Mesendoderm (in vitro differentiated cells): ENCODE data around the gene COMMD1.

ENCODE experiments used
- DNase-seq: peaks from one replicate; pipeline ENCODE4 v3.0.0; 2013
- H2AK5ac ChIP-seq: 2 replicates; pipeline ENCODE4 v1.6.1; 2013; ENCODE audit warnings: low read length, inconsistent platforms
- H2BK120ac ChIP-seq: 2 replicates; pipeline ENCODE4 v1.6.1; 2013; ENCODE audit warnings: low read depth, mild to moderate bottlenecking, low read length, moderate library complexity, mixed read lengths
- H2BK15ac ChIP-seq: replicated peaks from 2 replicates; pipeline ENCODE4 v1.6.1; 2013; ENCODE audit warnings: low read depth, mild to moderate bottlenecking, moderate library complexity
- H2BK5ac ChIP-seq: 2 replicates; pipeline ENCODE4 v1.6.1; 2013; ENCODE audit warnings: low read length, inconsistent platforms
- H3K18ac ChIP-seq: 2 replicates; pipeline ENCODE4 v1.6.1; 2013; ENCODE audit warnings: mild to moderate bottlenecking, low read length, mixed read lengths
- H3K23ac ChIP-seq: one replicate; pipeline ENCODE4 v1.6.1; 2013; ENCODE audit warnings: low read length
- H3K27ac ChIP-seq: 2 replicates; pipeline ENCODE4 v1.5.1; 2013; ENCODE audit warnings: low read depth, mild to moderate bottlenecking, inconsistent platforms, low read length, moderate library complexity
- H3K27me3 ChIP-seq: 2 replicates; pipeline ENCODE4 v1.6.1; 2013; ENCODE audit warnings: low read length, control low read depth, mild to moderate bottlenecking, inconsistent platforms; ENCODE audit not compliant: insufficient read depth, poor library complexity
- H3K36me3 ChIP-seq: 2 replicates; pipeline ENCODE4 v1.6.1; 2013; ENCODE audit warnings: low read length, inconsistent platforms; ENCODE audit not compliant: control insufficient read depth, insufficient read depth
- H3K4ac ChIP-seq: one replicate; pipeline ENCODE4 v1.6.1; 2013; ENCODE audit warnings: low read depth, mild to moderate bottlenecking, low read length, moderate library complexity
- H3K4me1 ChIP-seq: 2 replicates; pipeline ENCODE4 v1.6.1; 2013; ENCODE audit warnings: low read depth, low read length, inconsistent platforms; ENCODE audit not compliant: control insufficient read depth
- H3K4me2 ChIP-seq: 2 replicates; pipeline ENCODE4 v1.6.1; 2013; ENCODE audit warnings: low read length
- H3K4me3 ChIP-seq: 2 replicates; pipeline ENCODE4 v1.5.1; 2013; ENCODE audit warnings: mild to moderate bottlenecking, low read length
- H3K56ac ChIP-seq: one replicate; pipeline ENCODE4 v1.6.1; 2013; ENCODE audit warnings: low read length
- H3K79me1 ChIP-seq: 2 replicates; pipeline ENCODE4 v1.6.1; 2013; ENCODE audit warnings: low read length, inconsistent platforms
- H3K79me2 ChIP-seq: 2 replicates; pipeline ENCODE4 v1.6.1; 2013; ENCODE audit warnings: mild to moderate bottlenecking, low read length; ENCODE audit not compliant: control insufficient read depth, insufficient read depth
- H3K9ac ChIP-seq: 2 replicates; pipeline ENCODE4 v1.6.1; 2013; ENCODE audit warnings: low read length, inconsistent platforms
- H4K5ac ChIP-seq: one replicate; pipeline ENCODE4 v1.6.1; 2013; ENCODE audit warnings: low read length
- H4K8ac ChIP-seq: one replicate; pipeline ENCODE4 v1.6.1; 2013; ENCODE audit warnings: low read depth, mild to moderate bottlenecking, control low read depth, low read length, moderate library complexity
- WGBS: extraction: QIAGEN DNeasy Blood & Tissue Kit; methylation state at CpG from one replicate; pipeline ENCODE4 v1.1.7; 2013; ENCODE audit warnings: low lambda C conversion rate, missing lambda C conversion rate; ENCODE audit not compliant: insufficient coverage; ENCODE audit errors: extremely low coverage; 5-methylcytosine and 5-hydroxymethylcytosine counted together

The COMMD1 gene

DNA sequence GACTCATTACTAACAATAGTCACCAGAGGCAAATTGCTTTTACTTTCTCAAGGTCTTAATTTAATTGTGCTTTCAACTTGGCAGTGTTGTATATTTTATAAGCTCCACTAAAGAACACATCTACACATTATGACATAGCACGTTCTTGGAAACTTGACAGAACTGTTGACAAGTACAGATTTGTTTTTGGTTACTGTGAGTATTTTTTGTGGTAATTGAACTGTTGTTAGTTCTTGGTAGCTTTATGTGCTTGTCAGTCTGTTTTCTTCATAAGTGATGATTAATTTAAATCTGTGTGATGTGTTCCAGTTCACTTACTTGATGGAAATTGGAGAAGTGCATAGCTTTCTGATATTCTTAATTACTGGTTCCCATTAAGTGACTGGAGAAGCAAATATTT is 63.9 kb downstream of the COMMD1 start:
- Histone ChIP-seq H4K5ac (no peak overlapping the region), H3K23ac (no peak overlapping the region), H2AK5ac (no peak overlapping the region), H3K4me1 (peaks cover 2% of the 10 kb centered on the region), H2BK5ac (no peak overlapping the region), H3K18ac (no peak overlapping the region), H2BK15ac (no peak overlapping the region), H3K36me3 (no peaks in the 10 kb centered on the region), H3K4ac (no peak overlapping the region), H3K56ac (no peak overlapping the region), H3K9ac (no peak overlapping the region), H2BK120ac (no peak overlapping the region), H3K4me3 (no peak overlapping the region), H4K8ac (no peak overlapping the region), H3K79me2 (no peaks in the 10 kb centered on the region), H3K27ac (no peak overlapping the region), H3K4me2 (no peak overlapping the region), H3K27me3 (no peaks in the 10 kb centered on the region), H3K79me1 (no peaks in the 10 kb centered on the region)
- no peak for DNase-seq
- WGBS = no CpG with 5 or more reads among the region's 1 CpG

DNA sequence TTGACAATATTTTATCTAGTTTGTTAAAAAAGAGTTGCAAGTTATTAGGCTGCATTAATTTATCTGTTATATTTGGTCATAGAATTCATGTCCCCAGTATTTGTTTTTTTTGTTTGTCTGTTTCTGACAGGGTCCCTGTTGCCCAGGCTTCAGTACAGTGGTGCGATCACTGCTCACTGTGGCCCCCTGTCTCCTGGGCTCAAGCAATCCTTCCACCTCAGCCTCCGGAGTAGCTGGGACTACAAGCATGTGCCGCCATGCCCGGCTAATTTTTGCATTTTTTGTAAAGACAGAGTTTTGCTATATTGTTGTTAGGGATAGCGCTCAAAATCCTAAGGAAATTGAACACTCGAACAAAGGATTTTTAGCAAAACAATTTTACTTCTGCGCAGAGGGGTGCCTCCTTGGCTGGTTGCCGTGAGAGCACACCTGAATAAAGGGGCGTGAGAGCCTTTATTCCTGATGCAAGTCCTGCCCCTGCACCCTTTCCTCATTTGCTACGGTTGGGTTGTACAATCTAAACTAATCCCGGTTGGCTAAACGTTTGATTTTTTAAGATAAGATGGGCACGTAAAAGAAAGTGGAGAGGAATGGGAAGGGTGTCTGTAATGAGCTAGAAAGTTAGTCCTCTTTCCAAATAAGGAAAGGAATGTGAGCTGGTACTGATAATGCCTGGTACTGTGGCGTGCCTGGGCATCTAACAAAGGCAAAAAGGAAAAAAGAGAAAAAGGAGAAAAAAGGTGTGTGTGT is 65.5 kb downstream of the COMMD1 start:
- Histone ChIP-seq H3K79me2 (no peaks in the 10 kb centered on the region), H3K27me3 (no peaks in the 10 kb centered on the region), H3K23ac (no peak overlapping the region), H3K79me1 (no peaks in the 10 kb centered on the region), H3K56ac (peak overlapping the region; percentile 42), H2AK5ac (no peak overlapping the region), H2BK5ac (no peak overlapping the region), H4K8ac (no peak overlapping the region), H3K4ac (no peak overlapping the region), H3K4me3 (no peak overlapping the region), H3K4me2 (peak overlapping the region; percentile 31), H2BK15ac (no peak overlapping the region), H3K18ac (no peak overlapping the region), H3K4me1 (peaks cover 2% of the 10 kb centered on the region), H3K9ac (peak overlapping the region; percentile 36), H3K36me3 (no peaks in the 10 kb centered on the region), H3K27ac (no peak overlapping the region), H4K5ac (no peak overlapping the region), H2BK120ac (no peak overlapping the region)
- no CpG with 5 or more reads among the region's 14 CpGs for WGBS
- DNase-seq = peak; percentile 68

DNA sequence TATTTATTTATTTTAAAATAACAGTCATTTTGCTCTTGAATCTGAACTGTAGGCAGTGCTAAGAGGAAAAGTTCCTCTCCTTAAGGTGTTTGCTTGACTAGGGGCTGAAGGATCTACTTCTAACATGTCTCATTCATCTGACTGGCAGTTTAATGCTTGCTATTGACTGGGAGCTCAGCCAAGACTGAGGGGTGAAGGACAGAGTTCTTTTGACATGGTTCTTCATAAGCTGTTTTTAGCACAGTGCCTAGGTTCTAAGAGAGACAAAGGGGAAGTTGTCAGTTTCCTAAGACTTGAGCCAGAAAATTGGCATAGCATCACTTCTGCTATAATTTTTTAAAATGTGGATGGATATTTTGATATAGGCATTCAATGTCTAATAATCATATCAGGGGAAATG is 73.0 kb downstream of the COMMD1 start:
- no peak overlapping the region for H2BK15ac ChIP-seq
- H3K23ac ChIP-seq = no peak overlapping the region
- H3K18ac ChIP-seq = no peak overlapping the region
- H3K56ac ChIP-seq = no peak overlapping the region
- H3K4ac ChIP-seq = no peak overlapping the region
- no peak for DNase-seq
- no peak overlapping the region for H3K9ac ChIP-seq
- no peaks in the 10 kb centered on the region for H3K36me3 ChIP-seq
- H4K8ac ChIP-seq = no peak overlapping the region
- H4K5ac ChIP-seq = no peak overlapping the region
- no peaks in the 10 kb centered on the region for H3K27me3 ChIP-seq
- H3K79me2 ChIP-seq = no peaks in the 10 kb centered on the region
- H3K27ac ChIP-seq = no peak overlapping the region
- H2AK5ac ChIP-seq = no peak overlapping the region
- H2BK5ac ChIP-seq = no peak overlapping the region
- no peak overlapping the region for H3K4me2 ChIP-seq
- H3K79me1 ChIP-seq = no peaks in the 10 kb centered on the region
- H3K4me3 ChIP-seq = no peak overlapping the region
- H2BK120ac ChIP-seq = no peak overlapping the region
- H3K4me1 ChIP-seq = no peaks in the 10 kb centered on the region

DNA sequence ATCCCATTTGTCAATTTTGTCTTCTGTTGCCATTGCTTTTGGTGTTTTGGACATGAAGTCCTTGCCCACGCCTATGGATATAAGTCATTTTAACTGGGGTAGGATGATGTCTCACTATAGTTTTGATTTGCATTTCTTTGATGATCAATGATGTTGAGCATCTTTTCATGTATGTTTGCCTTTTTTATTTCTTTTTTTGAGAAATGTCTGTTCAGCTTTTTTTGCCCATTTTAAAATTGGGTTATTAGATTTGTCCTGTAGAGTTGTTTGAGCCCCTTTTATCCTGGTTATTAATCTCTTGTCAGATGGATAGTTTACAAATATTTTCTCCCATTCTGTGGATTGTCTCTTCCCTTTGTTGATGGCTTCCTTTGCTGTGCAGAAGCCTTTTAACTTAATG is 75.3 kb downstream of the COMMD1 start:
- H3K4me1 ChIP-seq = no peaks in the 10 kb centered on the region
- no peak overlapping the region for H2BK15ac ChIP-seq
- no peak overlapping the region for H4K5ac ChIP-seq
- no peak overlapping the region for H3K4me3 ChIP-seq
- H2BK120ac ChIP-seq = no peak overlapping the region
- no peak for DNase-seq
- H3K4ac ChIP-seq = no peak overlapping the region
- no peak overlapping the region for H3K23ac ChIP-seq
- no peaks in the 10 kb centered on the region for H3K79me2 ChIP-seq
- H3K18ac ChIP-seq = no peak overlapping the region
- no peak overlapping the region for H3K56ac ChIP-seq
- H3K4me2 ChIP-seq = no peak overlapping the region
- H3K79me1 ChIP-seq = no peaks in the 10 kb centered on the region
- no peaks in the 10 kb centered on the region for H3K27me3 ChIP-seq
- no CpG with 5 or more reads among the region's 1 CpG for WGBS
- H3K9ac ChIP-seq = no peak overlapping the region
- H3K27ac ChIP-seq = no peak overlapping the region
- H4K8ac ChIP-seq = no peak overlapping the region
- no peaks in the 10 kb centered on the region for H3K36me3 ChIP-seq
- H2AK5ac ChIP-seq = no peak overlapping the region
- H2BK5ac ChIP-seq = no peak overlapping the region

DNA sequence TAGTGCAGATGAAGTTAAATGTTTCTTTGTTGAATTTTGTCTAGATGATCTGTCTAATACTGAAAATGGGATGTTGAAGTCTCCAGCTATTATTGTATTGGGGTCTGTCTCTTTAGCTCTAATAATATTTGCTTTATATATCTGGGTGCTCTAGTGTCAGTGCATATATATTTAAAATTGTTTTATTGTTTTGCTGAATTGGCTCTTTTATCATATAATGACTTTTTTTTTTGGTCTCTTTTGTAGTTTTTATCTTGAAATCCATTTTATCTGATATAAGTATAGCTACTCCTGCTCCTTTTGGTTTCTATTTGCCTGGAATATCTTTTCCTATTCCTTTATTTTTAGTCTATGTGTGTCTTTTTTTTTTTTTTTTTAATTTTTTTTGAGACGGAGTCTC is 79.2 kb downstream of the COMMD1 start:
- no peak overlapping the region for H3K4me2 ChIP-seq
- H3K23ac ChIP-seq = no peak overlapping the region
- H3K9ac ChIP-seq = no peak overlapping the region
- H3K79me2 ChIP-seq = no peaks in the 10 kb centered on the region
- H3K4ac ChIP-seq = no peak overlapping the region
- H3K4me1 ChIP-seq = no peaks in the 10 kb centered on the region
- no peak for DNase-seq
- no CpG with 5 or more reads among the region's 1 CpG for WGBS
- no peak overlapping the region for H2BK120ac ChIP-seq
- no peak overlapping the region for H2BK5ac ChIP-seq
- no peak overlapping the region for H3K27ac ChIP-seq
- no peak overlapping the region for H2AK5ac ChIP-seq
- no peak overlapping the region for H3K4me3 ChIP-seq
- H2BK15ac ChIP-seq = no peak overlapping the region
- H3K56ac ChIP-seq = no peak overlapping the region
- no peak overlapping the region for H4K5ac ChIP-seq
- H4K8ac ChIP-seq = no peak overlapping the region
- no peak overlapping the region for H3K18ac ChIP-seq
- H3K79me1 ChIP-seq = no peaks in the 10 kb centered on the region
- no peaks in the 10 kb centered on the region for H3K36me3 ChIP-seq
- no peaks in the 10 kb centered on the region for H3K27me3 ChIP-seq
